OCI-LY7 (cell line): ENCODE data around the gene RUFY2.

Experiments
- CTCF ChIP-seq: fragments of 200-600 bp; sonication (generic); conservative IDR thresholded peaks from 2 replicates; pipeline ENCODE4 v1.5.1; 2014; ENCODE audit warnings: mild to moderate bottlenecking, antibody characterized with exemption, low read length, moderate library complexity, mixed read lengths
- EZH2phosphoT487 ChIP-seq: fragments of 200-600 bp; sonication (generic); IDR thresholded peaks from 2 replicates; pipeline ENCODE4 v1.6.1; 2018; ENCODE audit warnings: low read depth, borderline replicate concordance, mild to moderate bottlenecking, mixed run types, antibody characterized with exemption, low read length, moderate library complexity, mixed read lengths

DNA sequence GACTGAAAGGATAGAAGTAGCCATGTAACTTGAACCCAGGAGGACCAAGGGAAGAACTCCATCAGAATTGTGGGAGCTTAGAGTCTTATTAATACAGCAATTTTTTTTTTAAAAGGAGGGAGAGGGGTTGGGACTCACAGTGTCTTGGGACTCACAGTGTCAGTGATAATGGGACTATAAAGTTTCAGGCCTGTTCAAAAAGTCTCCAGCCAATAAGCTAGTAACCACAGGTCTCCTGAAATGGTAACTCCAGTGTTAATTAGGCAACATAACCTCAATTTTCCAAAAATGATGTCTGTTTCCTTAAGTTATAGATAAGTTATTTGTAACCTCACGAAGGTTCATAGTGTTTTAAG is 77.6 kb downstream of the RUFY2 start:
- no peak for TF ChIP-seq CTCF
- TF ChIP-seq EZH2phosphoT487, result no peak
